GM19023 (cell line): ENCODE measurements around the gene NAE1.
"Not testable (repeated sequence)": the region's sequence is repeated elsewhere in the genome, so short reads cannot be mapped to it uniquely, and the experiment has no call there.

Experiments used
- ATAC-seq: cut with Tn5 transposase; IDR thresholded peaks from one replicate; pipeline ENCODE4 v1.9.1; 2021; ENCODE audit warnings: mild to moderate bottlenecking, moderate library complexity; ENCODE audit not compliant: unreplicated experiment

Gene NAE1

DNA sequence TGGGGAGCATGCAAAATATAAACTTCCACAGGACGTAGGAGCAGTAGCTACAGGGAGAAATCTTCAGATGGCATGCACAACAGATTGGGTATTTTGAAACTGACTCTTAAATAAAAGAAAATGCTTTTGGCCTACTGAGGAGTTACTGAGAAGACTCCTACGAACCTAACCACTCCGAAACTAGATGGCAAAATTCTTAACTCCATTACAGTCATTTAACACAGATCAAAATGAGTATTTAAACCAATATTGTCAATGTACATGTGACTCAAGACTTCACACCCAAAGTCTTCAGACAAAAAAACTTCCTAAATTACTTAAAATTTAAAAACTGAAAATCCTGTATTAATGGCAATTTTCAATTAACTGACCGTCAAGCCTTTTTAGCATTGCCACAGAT, 21.0 kb downstream of the NAE1 start:
- no peak for ATAC-seq

- no peak for ATAC-seq
Measured at GRCh38 chr16:66802159-66802558, 28.6 kb downstream of the NAE1 start.

DNA sequence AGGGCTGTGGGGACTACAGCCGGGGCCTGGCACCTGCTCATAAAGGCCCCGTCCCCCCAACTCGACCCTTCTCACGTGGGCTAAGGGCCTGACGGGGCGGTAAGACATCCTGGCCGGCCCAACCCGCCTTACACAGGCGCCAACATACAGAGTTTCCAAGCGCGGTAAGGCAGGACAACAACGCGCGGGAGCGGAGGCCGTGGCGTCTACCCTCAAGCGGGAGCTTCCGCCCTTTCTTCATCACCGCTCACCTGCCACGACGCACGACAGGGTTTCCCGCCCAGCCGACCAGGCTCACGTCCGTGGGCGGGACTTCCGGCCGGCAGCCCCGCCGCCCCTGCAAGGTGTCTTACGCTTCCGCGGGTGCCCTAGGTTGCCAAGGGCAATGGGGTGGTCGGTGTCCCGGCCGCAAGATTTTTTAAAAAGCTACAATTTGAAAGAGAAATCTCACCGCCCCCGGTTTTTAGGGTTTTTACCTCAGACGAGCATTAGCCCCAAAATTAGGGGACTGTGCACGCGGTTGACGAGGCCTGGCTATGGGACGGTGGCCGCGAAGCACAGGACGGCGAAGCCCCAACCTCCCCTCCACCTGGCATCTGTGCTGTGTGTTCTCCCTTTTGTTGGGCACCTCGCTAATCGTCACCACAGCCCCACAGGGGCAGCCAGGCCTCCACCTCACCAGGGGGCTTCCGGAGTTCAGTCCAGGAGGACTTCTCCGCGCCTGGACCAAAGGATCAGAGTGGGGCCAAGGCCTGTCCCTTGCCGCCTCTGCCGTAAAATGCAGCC, 29.3 kb downstream of the NAE1 start, which contains the start of gene TERB1:
TERB1 (minus strand) TSS at position 265 of the 786 bp plus-strand sequence. CDS start 4,786 bp downstream, outside the sequence.
- no peak for ATAC-seq

DNA sequence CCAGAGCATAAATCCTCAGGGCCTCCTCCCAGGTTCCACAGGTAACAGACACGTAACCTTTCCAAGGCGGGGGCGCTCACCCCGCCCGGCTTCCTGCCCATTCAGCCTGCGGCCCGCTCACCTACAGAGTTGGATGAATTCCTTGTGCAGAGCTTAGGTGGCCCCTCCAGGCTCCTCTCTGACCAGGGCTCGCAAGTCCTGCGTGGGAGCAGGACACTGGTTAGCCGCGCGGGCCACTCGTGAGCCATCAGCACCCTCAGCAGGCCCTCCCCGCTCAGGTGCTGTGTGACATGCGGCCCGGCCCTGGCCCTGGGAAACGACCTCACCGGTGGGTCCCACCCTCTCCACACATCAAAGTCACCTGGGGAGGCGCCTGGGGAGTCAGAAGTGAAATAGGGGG, 29.9 kb downstream of the NAE1 start:
- ATAC-seq, result no peak

- ATAC-seq, result no peak
Measured at GRCh38 chr16:66798161-66798560, 32.6 kb downstream of the NAE1 start.

DNA sequence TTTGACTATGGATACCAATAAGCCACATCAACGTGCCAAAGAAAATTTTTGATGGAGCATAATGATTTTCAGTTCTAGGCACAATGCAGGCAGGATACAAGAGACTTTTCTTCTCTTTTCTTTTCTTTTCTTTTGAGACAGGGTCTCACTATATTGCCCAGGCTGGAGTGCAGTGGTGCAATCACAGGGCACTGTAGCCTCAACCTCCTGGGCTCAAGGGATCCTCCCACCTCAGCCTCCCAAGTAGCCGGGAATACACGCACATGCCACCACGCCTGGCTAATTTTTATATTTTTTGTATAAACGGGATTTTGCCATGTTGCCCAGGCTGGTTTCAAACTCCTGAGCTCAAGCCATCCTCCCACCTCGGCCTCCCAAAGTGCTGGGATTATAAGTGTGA, 36.8 kb downstream of the NAE1 start:
- ATAC-seq, result not testable (repeated sequence)

DNA sequence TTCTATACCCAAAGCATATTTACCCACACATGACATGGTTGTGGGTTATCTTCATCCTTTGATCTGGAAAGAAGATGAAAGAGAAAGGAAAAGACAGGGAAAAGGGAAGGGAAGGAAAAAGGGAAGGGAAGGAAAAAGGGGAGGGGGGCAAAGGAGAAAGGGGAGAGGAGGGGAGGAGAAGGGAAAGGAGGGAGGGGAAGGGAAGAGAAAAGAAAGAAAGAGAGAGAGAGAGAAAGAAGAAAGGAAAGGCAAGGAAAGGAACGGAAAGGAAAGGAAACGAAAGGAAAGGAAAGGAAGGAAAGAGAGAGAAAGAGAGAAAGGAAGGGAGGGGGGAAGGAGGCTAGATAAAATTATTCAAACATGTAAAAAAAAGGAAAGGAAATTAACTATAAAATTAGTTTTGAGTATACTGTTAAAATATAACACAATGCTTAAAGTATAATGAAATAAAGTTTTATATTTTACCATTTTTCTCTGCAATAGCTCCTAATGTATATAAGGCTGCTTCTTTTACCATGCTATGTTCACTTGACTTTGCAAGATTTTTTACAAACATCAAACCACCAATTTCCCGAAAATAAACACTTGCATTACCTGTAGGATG, 40.5 kb downstream of the NAE1 start:
- no peak for ATAC-seq

GRCh38 chr16:66787427-66787826, 43.3 kb downstream of the NAE1 start:
- no peak for ATAC-seq

- ATAC-seq, result no peak
Measured at GRCh38 chr16:66786551-66786950, 44.2 kb downstream of the NAE1 start.

DNA sequence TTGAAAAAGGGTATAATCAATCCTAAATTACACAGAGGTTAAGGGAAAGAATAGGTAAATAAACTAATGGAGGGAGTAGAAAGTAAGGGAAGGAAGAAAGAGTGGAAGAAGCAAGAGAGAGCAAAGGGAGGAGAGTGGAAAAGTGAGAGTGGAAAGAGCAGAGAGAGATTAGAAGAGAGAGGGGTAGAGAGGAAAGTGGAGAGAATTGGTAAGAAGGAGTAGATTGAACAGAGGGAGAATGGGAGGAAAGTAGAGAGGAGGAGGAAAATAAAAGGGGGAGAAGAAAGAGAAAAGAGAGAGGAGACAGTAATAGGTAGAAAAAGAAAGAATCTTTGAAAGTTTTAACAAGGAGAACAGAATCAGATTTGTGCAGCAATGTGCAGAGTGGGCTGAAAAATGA, 54.3 kb downstream of the NAE1 start:
- no peak for ATAC-seq

- no peak for ATAC-seq
Measured at GRCh38 chr16:66774981-66775380, 55.8 kb downstream of the NAE1 start.

- no peak for ATAC-seq
Measured at GRCh38 chr16:66758086-66758485, 72.7 kb downstream of the NAE1 start.

DNA sequence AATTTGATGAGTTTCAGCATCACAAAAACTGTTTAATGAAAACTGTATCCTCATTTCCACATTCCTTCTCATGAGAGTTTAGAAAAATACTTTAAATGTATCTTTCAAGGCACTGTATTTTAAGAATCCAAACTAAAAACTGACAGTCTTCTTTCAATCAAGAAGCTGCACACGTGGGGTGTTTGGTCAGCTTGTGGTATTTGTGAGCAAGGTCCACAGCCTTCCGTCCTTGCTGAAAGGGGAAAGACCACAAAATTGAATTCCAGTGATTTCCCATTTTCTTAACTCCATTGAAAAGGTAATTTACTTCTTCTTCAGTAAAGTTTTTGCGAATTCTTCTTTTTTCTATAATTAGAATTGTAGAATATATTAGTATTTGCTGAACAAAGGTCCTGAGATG, 76.0 kb downstream of the NAE1 start:
- ATAC-seq, result no peak

DNA sequence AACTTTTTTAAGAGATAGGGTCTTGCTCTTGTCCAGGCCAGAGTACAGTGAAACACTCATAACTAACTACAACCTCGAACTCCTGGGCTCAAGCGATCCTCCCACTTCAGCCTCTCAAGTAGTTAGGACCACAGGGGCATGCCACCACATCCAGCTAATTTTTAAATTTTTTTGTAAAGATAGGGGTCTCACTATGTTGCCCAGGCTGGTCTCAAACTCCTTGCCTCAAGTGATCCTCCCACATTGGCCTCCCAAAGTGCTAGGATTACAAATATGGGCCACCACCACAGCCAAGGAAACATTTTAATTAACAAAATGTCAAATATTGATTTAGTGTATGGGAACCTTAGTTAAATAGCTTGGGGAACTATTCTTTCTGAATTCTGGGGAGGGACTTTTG, 76.6 kb downstream of the NAE1 start:
- ATAC-seq, result no peak

GRCh38 chr16:66752958-66753357, 77.8 kb downstream of the NAE1 start:
- ATAC-seq, result no peak
